SK-N-MC (cell line): ENCODE measurements around the gene CDK9.
"Not testable (repeated sequence)": the region's sequence is repeated elsewhere in the genome, so short reads cannot be mapped to it uniquely, and the experiment has no call there.

Experiments used
- DNase-seq: peaks from one replicate; pipeline ENCODE4 v3.0.0-alpha.2; 2011; ENCODE audit warnings: low read depth, low spot score
- H3K27ac ChIP-seq: fragments of 200-600 bp; sonication (generic); 2 replicates; pipeline ENCODE4 v1.5.1; 2016; ENCODE audit warnings: mixed run types
- H3K36me3 ChIP-seq: fragments of 200-600 bp; sonication (generic); 2 replicates; pipeline ENCODE4 v1.6.1; 2017; ENCODE audit warnings: antibody characterized with exemption, low read length, mixed read lengths; ENCODE audit not compliant: insufficient read depth
- H3K4me3 ChIP-seq: fragments of 200-600 bp; sonication (generic); 2 replicates; pipeline ENCODE4 v1.5.1; 2016
- H3K9ac ChIP-seq: fragments of 200-600 bp; sonication (generic); 2 replicates; pipeline ENCODE4 v1.8.0; 2017; ENCODE audit warnings: mixed run types, mixed read lengths; ENCODE audit not compliant: insufficient read length
- H3K9me3 ChIP-seq: fragments of 200-600 bp; sonication (generic); 2 replicates; pipeline ENCODE4 v1.6.1; 2017; ENCODE audit warnings: low read depth, mild to moderate bottlenecking, antibody characterized with exemption, low read length, moderate library complexity, mixed read lengths
- EZH2 ChIP-seq: fragments of 200-600 bp; sonication (generic); IDR thresholded peaks from one replicate; pipeline ENCODE4 v1.6.1; 2017; ENCODE audit warnings: antibody characterized with exemption
- FOXP2 ChIP-seq: optimal IDR thresholded peaks from 2 replicates; pipeline ENCODE3; 2011; ENCODE audit warnings: mild to moderate bottlenecking, moderate library complexity; ENCODE audit not compliant: insufficient read depth; ENCODE audit errors: extremely low read length, control extremely low read depth
- POLR2AphosphoS5 ChIP-seq: IDR thresholded peaks from 2 replicates; pipeline ENCODE4 v1.6.1; 2012; ENCODE audit warnings: mild to moderate bottlenecking, low read depth, low read length, borderline replicate concordance

The CDK9 gene

GRCh38 chr9:127776195-127776923, 9.5 kb upstream of the CDK9 start:
- H3K4me3 ChIP-seq: no peak overlapping the region
- no peaks in the 10 kb centered on the region for H3K36me3 ChIP-seq
- TF ChIP-seq POLR2AphosphoS5 (no peak), EZH2 (no peak), FOXP2 (no peak)
- no peak overlapping the region for H3K9ac ChIP-seq
- no peak overlapping the region for H3K27ac ChIP-seq
- no peaks in the 10 kb centered on the region for H3K9me3 ChIP-seq
- DNase-seq: no peak

GRCh38 chr9:127776924-127777289, 8.9 kb upstream of the CDK9 start:
- H3K4me3 ChIP-seq: no peak overlapping the region
- no peak overlapping the region for H3K9ac ChIP-seq
- no peak overlapping the region for H3K27ac ChIP-seq
- no peak for TF ChIP-seq POLR2AphosphoS5
- no peak for TF ChIP-seq FOXP2
- no peak for TF ChIP-seq EZH2
- H3K9me3 ChIP-seq: no peaks in the 10 kb centered on the region
- no peak for DNase-seq
- H3K36me3 ChIP-seq: no peaks in the 10 kb centered on the region

- H3K36me3 ChIP-seq: no peaks in the 10 kb centered on the region
- DNase-seq: no peak
- no peaks in the 10 kb centered on the region for H3K9me3 ChIP-seq
- no peak overlapping the region for H3K9ac ChIP-seq
- H3K4me3 ChIP-seq: no peak overlapping the region
- no peak for TF ChIP-seq EZH2
- TF ChIP-seq FOXP2: no peak
- TF ChIP-seq POLR2AphosphoS5: no peak
- H3K27ac ChIP-seq: no peak overlapping the region
Observed at GRCh38 chr9:127777368-127777980, 8.4 kb upstream of the CDK9 start.

- H3K36me3 ChIP-seq: no peaks in the 10 kb centered on the region
- H3K9ac ChIP-seq: no peak within 1 kb of the TSS
- DNase-seq: no peak
- H3K4me3 ChIP-seq: no peak within 1 kb of the TSS
- H3K27ac ChIP-seq: no peak within 1 kb of the TSS
- TF ChIP-seq EZH2 (no peak), FOXP2 (no peak), POLR2AphosphoS5 (no peak)
- H3K9me3 ChIP-seq: no peaks in the 10 kb centered on the region
Observed at GRCh38 chr9:127778280-127779135, 7.3 kb upstream of the CDK9 start, which contains the start of gene SH2D3C. TSS of gene SH2D3C (minus strand) at chr9:127778666. CDS start at chr9:127778627, 39 bp downstream.

- Histone ChIP-seq H3K4me3 (no peak overlapping the region), H3K27ac (no peak overlapping the region), H3K9me3 (no peaks in the 10 kb centered on the region), H3K9ac (no peak overlapping the region), H3K36me3 (no peaks in the 10 kb centered on the region)
- no peak for DNase-seq
- TF ChIP-seq FOXP2 (no peak), POLR2AphosphoS5 (no peak)
Observed at GRCh38 chr9:127779136-127779981, 6.5 kb upstream of the CDK9 start.

- H3K9ac ChIP-seq: no peak overlapping the region
- DNase-seq: no peak
- no peak overlapping the region for H3K4me3 ChIP-seq
- TF ChIP-seq FOXP2: no peak
- no peak for TF ChIP-seq POLR2AphosphoS5
- no peak for TF ChIP-seq EZH2
- H3K36me3 ChIP-seq: no peaks in the 10 kb centered on the region
- no peaks in the 10 kb centered on the region for H3K9me3 ChIP-seq
- H3K27ac ChIP-seq: no peak overlapping the region
Observed at GRCh38 chr9:127780126-127780885, 5.5 kb upstream of the CDK9 start.

- H3K9ac ChIP-seq, H3K27ac ChIP-seq, H3K9me3 ChIP-seq, H3K4me3 ChIP-seq, DNase-seq, H3K36me3 ChIP-seq: not testable (repeated sequence)
Observed at GRCh38 chr9:127780909-127781308, 4.9 kb upstream of the CDK9 start.
